Activated CD8-positive, alpha-beta memory T cell treated with anti-CD3 and anti-CD28 coated beads for 36 hours (primary cell): ENCODE data around the gene MFSD2B. TPM values are rescaled to one million over a fixed set of nuclear protein-coding genes. Genes with fewer than 3 reads are reported as not detected.
"Not testable (repeated sequence)": the region's sequence is repeated elsewhere in the genome, so short reads cannot be mapped to it uniquely, and the experiment has no call there.

Experiments used
- CTCF ChIA-PET: fragments of 350-600 bp; sonication (Branson Sonifier 250); formaldehyde crosslinking; loops from one replicate; lab custom pipeline; 2021; ENCODE audit warnings: antibody characterized with exemption; lab: Charles Lee
- POLR2A ChIA-PET: fragments of 350-600 bp; sonication (Branson Sonifier 250); formaldehyde crosslinking; loops from one replicate; lab custom pipeline; 2021; ENCODE audit warnings: antibody characterized with exemption; lab: Charles Lee
- total RNA-seq, 2 experiments: library from RNA; stranded (reverse); gene quantifications; one replicate each; pipeline ENCODE4 v1.2.3, GENCODE V29; 2021

The MFSD2B gene
- total RNA-seq, 2 experiments from 2014 or later, result 0.25 TPM; not detected in 1

DNA sequence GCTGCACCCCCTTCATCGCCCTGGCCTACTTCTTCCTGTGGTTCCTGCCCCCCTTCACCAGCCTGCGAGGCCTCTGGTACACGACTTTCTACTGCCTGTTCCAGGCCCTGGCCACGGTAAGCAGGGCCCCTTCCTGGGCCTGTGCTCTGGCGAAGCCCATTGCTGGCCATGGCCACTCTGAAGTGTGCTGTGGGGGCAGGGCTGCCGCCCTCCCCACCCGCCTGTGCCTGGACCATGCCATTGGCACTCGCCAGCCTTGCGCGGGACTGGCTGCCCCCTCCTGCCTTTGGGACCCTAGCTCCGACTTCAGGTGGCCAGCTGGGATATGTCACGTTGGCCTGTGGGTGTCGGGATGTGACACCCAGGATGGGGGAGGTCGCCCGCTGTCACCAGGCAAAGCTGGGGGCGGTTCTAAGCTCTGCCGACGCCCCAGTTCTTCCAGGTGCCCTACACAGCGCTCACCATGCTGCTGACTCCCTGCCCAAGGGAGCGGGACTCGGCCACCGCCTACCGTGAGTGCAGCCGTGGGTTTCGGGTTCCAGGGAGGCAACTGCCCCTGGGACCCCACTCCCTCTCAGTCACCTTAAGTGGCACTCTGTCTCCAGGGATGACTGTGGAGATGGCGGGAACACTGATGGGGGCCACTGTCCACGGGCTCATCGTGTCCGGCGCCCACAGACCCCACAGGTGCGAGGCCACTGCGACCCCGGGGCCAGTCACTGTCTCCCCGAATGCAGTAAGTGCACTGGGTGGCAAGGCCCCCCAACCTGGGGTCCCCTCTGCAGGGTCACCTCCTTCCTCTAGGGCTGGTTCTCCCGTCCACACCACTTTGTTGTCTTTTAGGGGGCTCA is 7.2 kb downstream of the MFSD2B start:
- ChIA-PET POLR2A (no interaction called here), CTCF (no interaction called here)

DNA sequence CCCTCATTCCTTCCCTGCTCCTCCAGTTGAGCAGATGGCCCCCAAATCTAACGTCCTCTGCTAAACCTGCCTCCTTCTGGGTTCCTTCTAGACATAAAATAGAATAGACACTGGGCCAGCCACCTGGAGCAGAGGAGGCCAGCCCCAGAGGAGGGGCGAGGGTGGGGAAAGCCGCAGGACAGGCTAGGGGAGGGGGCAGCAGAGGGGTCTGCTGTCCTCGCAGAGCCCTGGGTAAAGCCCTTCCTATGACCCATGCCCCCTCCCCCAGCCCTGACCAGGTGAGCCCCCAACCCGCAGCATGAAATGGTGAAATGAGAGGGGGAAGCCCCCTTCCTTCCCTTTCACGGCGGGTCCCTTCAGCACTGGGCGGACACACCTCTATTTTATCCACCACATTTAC is 7.8 kb downstream of the MFSD2B start:
- ChIA-PET CTCF (no interaction called here), POLR2A (no interaction called here)

DNA sequence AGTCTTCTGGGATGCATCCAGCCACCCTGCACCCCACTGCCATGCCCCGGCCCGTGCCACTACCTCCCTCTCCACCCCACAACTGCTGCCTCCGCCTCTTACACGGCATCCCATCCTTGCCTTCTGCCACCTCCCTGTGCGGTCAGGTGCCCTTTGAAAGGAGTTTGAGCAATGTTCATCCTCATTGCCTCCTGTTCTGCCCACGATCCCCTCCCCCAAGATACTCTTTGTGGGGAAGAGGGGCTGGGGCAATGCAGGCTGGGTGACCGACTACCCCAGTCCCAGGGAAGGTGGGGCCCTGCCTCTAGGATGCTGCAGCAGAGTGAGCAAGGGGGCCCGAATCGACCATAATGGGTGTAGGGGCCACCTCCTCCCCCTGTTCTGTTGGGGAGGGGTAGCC is 8.4 kb downstream of the MFSD2B start:
- ChIA-PET POLR2A (no interaction called here), CTCF (no interaction called here)

DNA sequence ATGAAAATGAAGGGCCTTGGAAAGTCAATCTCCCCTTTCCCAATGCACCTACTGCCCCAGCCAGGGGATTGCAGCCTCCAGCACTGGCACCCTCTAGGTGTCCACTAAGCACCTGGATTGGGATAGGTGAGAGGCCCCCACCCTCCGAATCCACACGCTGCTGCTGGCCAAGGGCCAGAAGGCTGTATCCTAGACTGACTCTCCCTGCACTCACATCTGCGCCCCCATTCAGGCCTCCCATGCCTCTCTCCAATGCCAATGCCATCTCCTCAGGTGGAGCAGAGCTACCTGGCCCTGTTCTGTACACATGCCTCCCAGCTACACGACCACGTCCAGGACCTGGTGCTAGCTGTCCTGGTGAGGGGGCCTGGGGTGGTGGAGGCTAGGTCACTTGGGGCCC is 9.8 kb downstream of the MFSD2B start:
- CTCF ChIA-PET, result interaction anchor here (0.6 kb wide), 1 partner anchor 93 kb away, joined by 3 read pairs; the partner anchor contains the start of gene ATAD2B

DNA sequence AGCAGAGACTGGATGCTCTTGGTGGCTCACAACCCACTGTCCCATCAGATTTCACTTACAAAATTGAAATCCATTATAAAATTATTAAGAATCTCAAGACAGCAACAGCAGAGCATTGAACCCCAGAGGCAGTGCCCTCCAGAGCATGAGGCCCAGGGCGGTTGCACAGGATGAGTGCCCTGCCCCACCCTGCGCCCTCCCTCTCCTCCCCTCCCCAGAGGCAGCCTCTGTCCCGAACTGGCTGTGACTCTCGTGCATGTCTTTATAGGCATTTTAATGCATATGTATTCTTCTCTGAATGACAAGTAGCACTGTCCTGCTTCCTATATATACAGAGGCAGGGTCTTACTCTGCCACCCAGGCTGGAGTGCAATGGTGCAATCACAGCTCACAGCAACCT is 10.4 kb downstream of the MFSD2B start:
- ChIA-PET CTCF (no interaction called here), POLR2A (no interaction called here)

More for the DNA sequence above, 9.8 kb downstream of the MFSD2B start:
- POLR2A ChIA-PET, result no interaction called here

DNA sequence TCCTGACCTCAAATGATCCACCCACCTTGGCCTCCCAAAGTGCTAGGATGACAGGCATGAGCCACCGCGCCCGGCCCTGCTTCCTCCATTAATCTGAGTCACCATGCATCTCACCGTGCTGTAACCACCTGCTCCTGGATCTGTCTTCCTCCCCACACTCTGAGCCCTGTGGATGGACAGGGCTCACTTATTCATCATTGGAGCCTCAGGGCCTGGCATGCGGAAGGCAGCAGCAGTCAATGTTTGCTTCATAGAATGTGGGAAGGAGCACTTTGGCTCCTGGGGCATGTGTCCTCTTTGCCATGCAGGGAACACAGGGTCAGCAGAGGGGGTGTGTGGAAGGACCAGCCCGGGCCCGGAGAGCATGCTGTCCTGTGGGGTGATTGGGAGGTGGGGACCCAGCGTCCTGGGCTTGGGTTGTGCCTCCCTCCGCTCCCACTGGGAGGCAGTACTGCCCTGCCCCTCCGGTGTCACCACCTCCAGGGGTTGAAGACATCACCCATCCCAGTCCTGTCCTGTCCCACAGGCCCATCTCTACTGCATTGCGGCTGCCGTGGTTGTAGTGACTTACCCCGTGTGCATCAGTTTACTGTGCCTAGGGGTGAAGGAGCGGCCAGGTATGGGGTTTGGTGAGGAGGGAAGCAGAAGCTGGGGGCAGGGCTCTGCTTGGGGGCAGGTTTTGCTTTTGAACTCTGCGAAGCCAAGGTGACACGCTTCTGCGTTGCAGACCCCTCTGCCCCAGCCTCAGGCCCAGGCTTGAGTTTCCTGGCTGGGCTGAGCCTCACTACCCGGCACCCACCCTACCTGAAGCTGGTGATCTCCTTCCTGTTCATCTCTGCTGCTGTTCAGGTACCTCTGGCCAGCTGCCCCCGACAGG is 11.5 kb downstream of the MFSD2B start:
- ChIA-PET POLR2A (no interaction called here), CTCF (no interaction called here)

DNA sequence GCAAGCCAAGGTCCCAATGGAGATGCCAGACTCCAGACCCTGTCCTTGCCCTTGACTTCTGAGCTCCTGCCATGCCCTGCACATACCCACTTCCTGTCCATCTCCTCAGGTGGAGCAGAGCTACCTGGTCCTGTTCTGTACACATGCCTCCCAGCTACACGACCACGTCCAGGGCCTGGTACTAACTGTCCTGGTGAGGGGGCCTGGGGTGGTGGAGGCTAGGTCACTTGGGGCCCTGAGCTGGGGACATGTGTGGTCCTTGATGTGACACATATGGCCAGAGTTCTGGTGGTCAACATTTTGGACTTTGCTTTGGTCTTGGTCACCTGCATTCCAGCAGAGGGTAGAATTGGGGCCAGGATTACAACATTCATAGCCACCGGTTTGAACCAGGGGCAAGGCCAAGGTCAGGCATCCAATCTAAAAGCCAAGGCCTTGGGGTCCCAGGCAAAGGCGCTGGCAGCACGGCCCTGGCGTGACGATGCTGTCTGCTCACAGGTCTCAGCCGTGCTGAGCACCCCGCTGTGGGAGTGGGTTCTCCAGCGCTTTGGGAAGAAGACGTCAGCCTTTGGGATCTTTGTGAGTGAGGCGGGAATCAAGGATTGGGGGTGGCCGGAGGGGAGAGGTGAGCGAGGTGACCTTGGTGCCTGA is 12.6 kb downstream of the MFSD2B start:
- CTCF ChIA-PET, result no interaction called here

DNA sequence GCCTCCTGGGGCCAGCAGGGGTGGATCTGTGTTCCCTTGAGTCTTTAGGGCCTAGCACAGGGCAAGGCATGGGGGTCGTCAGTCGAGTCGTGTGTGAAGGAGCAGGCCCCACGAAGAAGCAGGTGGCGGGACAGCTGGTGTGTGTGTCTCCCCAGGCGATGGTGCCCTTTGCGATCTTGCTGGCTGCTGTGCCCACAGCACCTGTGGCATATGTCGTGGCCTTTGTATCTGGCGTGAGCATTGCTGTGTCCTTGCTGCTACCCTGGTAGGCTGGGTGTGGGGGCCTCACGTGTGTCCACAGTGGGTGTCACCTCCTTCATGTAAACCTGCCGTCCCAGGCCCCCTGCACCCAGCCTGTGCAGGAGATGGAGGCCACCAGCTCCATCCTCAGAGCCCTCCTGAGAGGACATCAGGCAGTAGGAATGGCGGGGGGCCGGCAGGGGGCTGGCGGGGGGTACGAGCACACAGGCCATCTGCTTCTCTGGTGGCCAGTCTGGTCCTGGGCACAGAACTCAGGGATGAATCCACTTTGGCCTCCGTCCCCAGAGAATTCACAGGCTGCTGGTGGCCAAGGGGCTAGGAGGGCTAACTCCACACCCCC is 13.2 kb downstream of the MFSD2B start:
- ChIA-PET POLR2A (no interaction called here), CTCF (no interaction called here)

More for the DNA sequence above, 12.6 kb downstream of the MFSD2B start:
- POLR2A ChIA-PET, result no interaction called here

DNA sequence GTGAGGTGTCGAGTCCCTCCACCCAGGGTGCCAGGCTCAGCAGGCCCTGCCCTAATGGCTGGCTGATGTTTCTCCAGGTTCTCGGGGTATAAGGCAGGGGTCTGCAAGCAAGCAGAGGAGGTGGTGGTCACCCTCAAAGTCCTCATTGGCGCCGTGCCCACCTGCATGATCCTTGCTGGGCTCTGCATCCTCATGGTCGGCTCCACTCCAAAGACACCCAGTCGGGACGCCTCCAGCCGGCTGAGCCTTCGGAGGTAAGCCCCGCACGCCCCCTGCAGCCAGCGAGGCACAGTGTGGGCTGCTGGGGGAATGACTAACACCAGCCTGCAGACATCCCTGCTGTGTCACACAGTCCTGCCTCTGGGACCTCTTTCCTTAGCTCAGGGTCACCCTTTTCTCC is 14.1 kb downstream of the MFSD2B start:
- ChIA-PET CTCF (no interaction called here), POLR2A (no interaction called here)

DNA sequence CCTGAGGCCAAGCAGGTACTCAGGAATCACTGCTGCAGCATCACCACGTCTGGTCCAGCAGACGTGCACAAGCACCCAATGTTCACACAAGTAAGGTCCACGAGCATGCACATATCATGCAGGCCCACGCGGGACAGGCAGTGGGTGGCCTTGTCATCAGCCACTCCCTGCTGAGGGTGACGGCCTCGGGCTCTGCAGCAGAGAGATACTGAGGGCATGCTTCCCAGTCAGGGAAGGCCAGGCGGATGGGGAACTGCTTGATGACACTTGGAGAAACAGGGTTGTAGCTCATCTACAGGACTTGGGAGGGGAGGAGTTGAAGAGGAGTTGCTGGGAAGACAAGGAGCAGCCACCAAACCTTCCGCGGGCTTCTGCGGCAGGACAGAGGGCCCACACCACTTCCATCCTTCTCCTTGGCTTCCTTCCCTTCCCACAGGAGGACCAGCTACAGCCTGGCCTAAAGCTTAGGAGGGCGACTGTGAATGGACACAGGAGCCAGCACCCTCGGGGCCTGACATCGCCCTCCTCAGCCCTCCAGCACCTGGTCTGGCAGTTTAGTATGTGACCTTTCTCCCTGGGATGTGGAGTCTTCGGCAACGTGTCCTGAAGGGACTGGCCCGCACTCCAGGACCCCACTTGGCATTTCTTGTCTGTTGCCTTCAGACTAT is 15.2 kb downstream of the MFSD2B start:
- ChIA-PET CTCF (no interaction called here), POLR2A (no interaction called here)

DNA sequence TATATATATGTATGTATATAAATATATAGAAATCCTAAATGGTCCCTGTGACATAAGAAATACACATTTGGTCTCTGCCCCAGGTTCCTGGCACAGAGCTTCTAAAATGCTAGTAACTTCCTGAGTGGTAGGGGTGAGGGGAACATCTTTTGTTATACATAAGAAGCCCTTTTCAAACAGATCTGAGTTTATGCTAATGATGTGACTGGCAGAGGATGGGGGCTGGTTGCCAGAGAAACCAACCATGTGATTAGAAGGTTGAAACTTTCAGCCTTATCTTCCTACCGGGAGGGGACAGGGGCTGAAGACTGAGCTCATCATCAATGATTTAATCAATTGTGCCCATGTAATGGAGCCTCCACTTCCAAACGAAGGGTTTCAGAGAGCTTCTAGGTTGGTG is 16.3 kb downstream of the MFSD2B start:
- POLR2A ChIA-PET, result no interaction called here

DNA sequence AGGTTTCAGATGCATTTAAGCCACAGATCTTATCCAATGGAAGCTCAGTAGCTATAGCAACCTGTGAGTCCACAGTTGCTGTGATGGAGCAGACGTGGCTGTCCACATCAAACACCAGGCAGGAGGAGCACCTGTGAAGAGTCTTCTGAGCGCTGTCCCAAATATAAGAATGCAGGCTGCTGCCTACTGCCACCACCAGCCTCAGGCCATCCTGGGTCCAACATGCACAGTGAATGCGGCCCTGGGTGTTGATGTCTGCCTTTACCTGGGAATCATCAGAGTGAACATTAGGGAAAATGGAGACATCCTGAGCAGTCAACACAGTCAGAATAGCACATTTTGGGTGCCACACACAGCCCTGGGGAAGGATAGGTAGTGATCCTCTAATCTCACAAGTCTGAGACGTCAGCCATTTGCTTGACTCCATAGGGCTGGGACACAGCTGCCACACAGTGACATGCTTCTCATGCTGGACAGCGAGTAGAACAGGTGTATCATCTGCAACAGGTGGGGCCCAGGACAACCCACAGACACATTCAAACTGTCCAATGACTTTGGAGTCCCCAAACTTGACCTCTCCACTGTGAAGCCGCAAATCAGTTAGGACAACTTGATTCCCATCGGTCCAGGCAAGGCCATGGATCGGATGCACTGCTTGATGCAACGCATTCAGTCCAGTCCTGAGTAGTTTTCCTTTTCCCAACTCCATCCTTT is 29.1 kb downstream of the MFSD2B start:
- ChIA-PET POLR2A (no interaction called here), CTCF (no interaction called here)

More for the DNA sequence above, 16.3 kb downstream of the MFSD2B start:
- CTCF ChIA-PET, result no interaction called here

DNA sequence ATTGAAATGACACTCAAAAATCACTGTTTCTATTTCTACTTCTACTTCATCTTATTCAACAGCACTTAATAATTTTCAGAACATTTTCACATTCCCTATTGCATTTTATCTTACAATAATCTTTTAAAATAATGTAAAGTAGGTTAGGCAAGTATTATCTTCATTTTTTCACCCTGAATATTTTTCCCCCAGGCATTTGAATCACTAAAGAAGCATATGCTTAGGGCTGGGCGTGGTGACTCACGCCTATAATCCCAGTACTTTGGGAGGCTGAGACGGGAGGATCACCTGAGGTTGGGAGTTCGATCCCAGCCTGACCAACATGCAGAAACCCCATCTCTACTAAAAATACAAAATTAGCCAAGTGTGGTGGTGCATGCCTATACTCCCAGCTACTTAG is 30.6 kb downstream of the MFSD2B start:
- ChIA-PET CTCF (no interaction called here), POLR2A (no interaction called here)

DNA sequence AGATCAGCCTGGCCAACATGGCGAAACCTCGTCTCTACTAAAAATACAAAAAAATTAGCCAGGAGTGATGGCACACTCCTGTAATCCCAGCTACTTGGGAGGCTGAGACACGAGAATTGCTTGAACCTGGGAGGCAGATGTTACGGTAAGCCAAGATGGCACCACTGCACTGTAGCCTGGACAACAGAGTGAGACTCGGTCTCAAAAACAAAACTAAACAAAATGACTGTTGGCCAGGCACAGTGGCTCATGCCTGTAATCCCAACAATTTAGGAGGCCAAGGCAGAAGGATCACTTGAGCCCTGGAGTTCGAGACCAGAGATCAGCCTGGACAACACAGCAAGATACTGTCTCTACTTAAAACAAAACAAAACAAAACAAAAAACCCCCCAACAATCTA is 33.2 kb downstream of the MFSD2B start:
- CTCF ChIA-PET, POLR2A ChIA-PET: not testable (repeated sequence)

DNA sequence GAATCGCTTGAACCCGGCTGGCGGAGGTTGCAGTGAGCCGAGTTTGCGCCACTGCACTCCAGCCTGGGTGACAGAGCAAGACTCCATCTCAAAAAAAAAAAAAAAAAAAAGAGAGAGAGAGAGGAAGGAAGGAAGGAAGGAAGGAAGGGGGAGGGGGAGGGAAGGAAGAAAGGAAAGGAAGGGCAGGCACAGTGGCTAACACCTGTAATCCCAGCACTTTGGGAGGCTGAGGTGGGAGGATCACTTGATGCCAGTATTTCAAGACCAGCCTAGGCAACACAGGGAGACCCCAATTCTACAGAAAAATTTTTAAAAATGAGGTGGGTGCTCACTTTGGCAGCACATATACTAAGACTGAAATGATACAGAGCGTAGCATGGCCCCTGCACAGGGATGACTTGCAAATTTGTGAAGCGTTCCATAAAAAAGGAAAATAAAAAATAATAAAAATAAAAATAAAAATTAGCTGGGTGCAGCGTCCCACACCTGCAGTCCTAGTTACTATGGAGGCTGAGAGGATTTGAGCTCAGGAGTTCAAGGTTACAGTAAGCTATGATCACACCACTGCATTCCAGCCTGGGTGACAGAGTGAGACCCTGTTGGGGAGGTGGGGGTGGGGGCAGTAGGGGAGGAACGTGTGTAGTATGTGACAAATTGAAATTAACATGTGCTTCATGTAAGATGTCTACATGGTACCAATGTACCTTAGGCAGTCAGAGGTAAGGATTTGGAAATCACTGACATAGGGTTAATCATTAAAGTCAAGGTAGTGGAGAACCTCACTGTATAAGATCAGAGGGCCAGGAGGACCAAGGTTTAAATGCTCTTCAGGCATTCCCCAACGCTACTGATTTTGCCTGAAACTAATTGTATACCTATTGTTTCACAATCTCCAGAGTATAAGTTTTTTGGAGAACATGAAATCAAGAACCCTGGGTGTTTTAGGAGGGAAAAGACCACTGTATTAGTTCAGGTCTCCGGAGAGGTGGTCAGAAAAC is 35.9 kb downstream of the MFSD2B start:
- CTCF ChIA-PET, result interaction anchor here (0.6 kb wide), 1 partner anchor 14 kb away, joined by 3 read pairs; no protein-coding TSS in a partner anchor
- POLR2A ChIA-PET, result no interaction called here

DNA sequence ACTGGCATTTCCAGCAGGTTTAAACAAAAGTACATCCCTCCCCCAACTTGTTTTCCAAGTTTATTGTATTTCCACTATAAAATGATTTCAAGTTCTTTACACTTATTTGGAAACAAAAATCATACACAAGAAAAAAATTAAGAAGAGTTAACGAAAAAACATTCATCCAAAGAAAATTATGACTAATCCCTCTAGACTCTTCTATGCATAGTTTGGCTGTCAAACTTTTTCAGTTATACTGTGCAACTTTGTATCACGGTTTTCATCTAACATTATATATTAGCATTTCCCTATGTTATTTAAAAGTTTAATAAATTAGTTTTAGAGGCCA is 36.7 kb downstream of the MFSD2B start:
- ChIA-PET POLR2A (interaction anchor here (1.5 kb wide), 2 partner anchors 30 to 120 kb away, joined by 8 to 18 read pairs; partner anchors contain the start of gene ATAD2B), CTCF (interaction anchor here (1.4 kb wide), 1 partner anchor 38 kb away, joined by 4 read pairs; the partner anchor contains the start of gene TP53I3)
